GM12878 (cell line): ENCODE data around the gene PHF23. TPM values are rescaled to one million over a fixed set of nuclear protein-coding genes. Genes with fewer than 3 reads are reported as not detected.

Experiments used
- ATAC-seq: fragments of 200-7000 bp; cut with Tn5 transposase; 3 replicates; pipeline ENCODE4 v1.9.1; 2020; ENCODE audit warnings: mild to moderate bottlenecking, moderate library complexity
- BruUV-seq: library from RNA; stranded (reverse); fragments of 400-500 nt; replicated peaks from 2 replicates; lab custom pipeline; 2021; lab: Mats Ljungman, UMichigan
- CTCF ChIA-PET: fragments of 300-600 bp; sonication (Branson Sonifier 250); formaldehyde crosslinking; extraction: SDS; loops from one replicate; lab custom pipeline; 2021; ENCODE audit warnings: inconsistent platforms; lab: Yijun Ruan, JAX
- POLR2A ChIA-PET: fragments of 350-600 bp; formaldehyde crosslinking; extraction: SDS; loops from one replicate; lab custom pipeline; 2021; ENCODE audit warnings: inconsistent platforms; lab: Charles Lee
- RAD21 ChIA-PET: fragments of 300-600 bp; sonication (Branson Sonifier 250); formaldehyde crosslinking; loops from one replicate; lab custom pipeline; 2023; ENCODE audit warnings: antibody characterized with exemption; ENCODE audit not compliant: unreplicated experiment; lab: Charles Lee
- SMC1A ChIA-PET: fragments of 300-600 bp; sonication (Branson Sonifier 250); formaldehyde crosslinking; loops from one replicate; lab custom pipeline; 2023; ENCODE audit not compliant: unreplicated experiment, uncharacterized antibody; lab: Charles Lee
- DNase-seq: peaks from one replicate; pipeline ENCODE4 v3.0.0-alpha.2; 2011; ENCODE audit warnings: low read depth, low spot score
- FAIRE-seq: peaks from 3 replicates; lab custom pipeline; 2011; peaks lifted over from hg19 to GRCh38; lab: Jason Lieb, UNC
- H2AFZ ChIP-seq: 2 replicates; pipeline ENCODE4 v1.6.0; 2011; ENCODE audit warnings: low read depth, low read length, control low read depth; ENCODE audit not compliant: control insufficient read depth
- H3K27ac ChIP-seq: 2 replicates; pipeline ENCODE4 v1.5.1; 2011; ENCODE audit warnings: control low read depth; ENCODE audit not compliant: control insufficient read depth, insufficient read depth
- H3K27me3 ChIP-seq, 2 experiments: replicated peaks in 1 of 2; 2 replicates each; pipeline versions ENCODE4 v1.6.0 to v1.6.1; 2011; ENCODE audit warnings: low read length in 1 of 2; ENCODE audit not compliant: control insufficient read depth in 2 of 2, insufficient read depth in 2 of 2
- H3K36me3 ChIP-seq, 2 experiments: 2 replicates each; pipeline ENCODE4 v1.5.1; 2011; ENCODE audit warnings: low read length in 1 of 2; ENCODE audit not compliant: control insufficient read depth in 2 of 2, insufficient read depth in 2 of 2
- H3K4me1 ChIP-seq: 2 replicates; pipeline ENCODE4 v1.6.1; 2011; ENCODE audit warnings: mild to moderate bottlenecking, low read length, moderate library complexity, mixed read lengths; ENCODE audit not compliant: control insufficient read depth, insufficient read depth
- H3K4me2 ChIP-seq: 2 replicates; pipeline ENCODE4 v1.6.0; 2011; ENCODE audit warnings: control low read depth; ENCODE audit not compliant: control insufficient read depth, insufficient read depth
- H3K4me3 ChIP-seq: fragments of 200-600 bp; sonication (generic); 2 replicates; pipeline ENCODE4 v1.5.1; 2016
- H3K79me2 ChIP-seq: 2 replicates; pipeline ENCODE4 v1.6.0; 2011; ENCODE audit warnings: low read length; ENCODE audit not compliant: control insufficient read depth, insufficient read depth
- H3K9ac ChIP-seq: 2 replicates; pipeline ENCODE4 v1.8.0; 2011; ENCODE audit warnings: low read length, control low read depth, mixed read lengths; ENCODE audit not compliant: control insufficient read depth, insufficient read depth
- H3K9me3 ChIP-seq: replicated peaks from 3 replicates; pipeline ENCODE4 v1.5.1; 2011; ENCODE audit warnings: mild to moderate bottlenecking, low read length; ENCODE audit not compliant: control insufficient read depth, insufficient read depth
- H4K20me1 ChIP-seq: 2 replicates; pipeline ENCODE4 v1.6.0; 2011; ENCODE audit not compliant: control insufficient read depth, insufficient read depth
- BCL3 ChIP-seq: IDR thresholded peaks from 2 replicates; pipeline ENCODE4 v1.6.1; 2011; ENCODE audit warnings: borderline replicate concordance, low read depth, mild to moderate bottlenecking, moderate library complexity, low read length; ENCODE audit not compliant: insufficient read depth, poor library complexity, severe bottlenecking
- CHD1 ChIP-seq: IDR thresholded peaks from 2 replicates; pipeline ENCODE4 v1.6.1; 2012; ENCODE audit warnings: low read depth, low read length, improper control_type of control experiment
- CTCF ChIP-seq, 3 experiments: IDR thresholded peaks in 2 of 3; conservative IDR thresholded peaks in 1 of 3; 2 replicates each; pipeline ENCODE4 v1.5.1; 2011; ENCODE audit warnings: low read depth in 3 of 3, low read length in 3 of 3, mild to moderate bottlenecking in 3 of 3, control low read depth in 2 of 3, moderate library complexity in 2 of 3, inconsistent platforms in 1 of 3, mixed read lengths in 1 of 3; ENCODE audit not compliant: control insufficient read depth in 2 of 3, insufficient read depth in 1 of 3; ENCODE audit errors: extremely low read depth in 1 of 3
- FOXM1 ChIP-seq: IDR thresholded peaks from 2 replicates; pipeline ENCODE4 v1.6.1; 2012; ENCODE audit warnings: low read depth, mild to moderate bottlenecking, inconsistent platforms, low read length, moderate library complexity
- HCFC1 ChIP-seq: fragments of 150-350 bp; IDR thresholded peaks from 2 replicates; pipeline ENCODE4 v1.6.1; 2014; ENCODE audit warnings: low read length
- POLR2A ChIP-seq: IDR thresholded peaks from 2 replicates; pipeline ENCODE4 v1.6.1; 2011; ENCODE audit warnings: low read depth, mild to moderate bottlenecking, low read length
- RAD21 ChIP-seq: IDR thresholded peaks from 2 replicates; pipeline ENCODE4 v1.6.1; 2011; ENCODE audit warnings: mild to moderate bottlenecking, low read depth, low read length, moderate library complexity; ENCODE audit not compliant: insufficient read depth
- RUNX3 ChIP-seq: IDR thresholded peaks from 2 replicates; pipeline ENCODE4 v1.6.1; 2012; ENCODE audit warnings: low read length, inconsistent platforms
- SMARCA5 ChIP-seq: fragments of 450-650 bp; IDR thresholded peaks from 2 replicates; pipeline ENCODE4 v1.6.1; 2017; ENCODE audit warnings: mild to moderate bottlenecking
- SMC3 ChIP-seq: IDR thresholded peaks from 2 replicates; pipeline ENCODE4 v1.6.1; 2011; ENCODE audit warnings: low read length, improper control_type of control experiment, borderline replicate concordance
- SREBF2 ChIP-seq: IDR thresholded peaks from 2 replicates; pipeline ENCODE4 v1.6.1; 2012; ENCODE audit warnings: mild to moderate bottlenecking, low read length
- SRF ChIP-seq, 2 experiments: IDR thresholded peaks; 2 replicates each; pipeline ENCODE4 v1.6.1; 2011; ENCODE audit warnings: low read depth in 2 of 2, low read length in 2 of 2, mild to moderate bottlenecking in 1 of 2, moderate library complexity in 1 of 2
- TCF7 ChIP-seq: IDR thresholded peaks from 2 replicates; pipeline ENCODE4 v1.6.1; 2014; ENCODE audit warnings: antibody characterized with exemption, borderline replicate concordance
- ZBED1 ChIP-seq: IDR thresholded peaks from 2 replicates; pipeline ENCODE4 v1.6.1; 2016; ENCODE audit warnings: borderline replicate concordance
- WGBS: methylation state at CpG from one replicate; pipeline ENCODE4 v1.1.6; 2016; ENCODE audit warnings: low lambda C conversion rate; ENCODE audit not compliant: insufficient replicate concordance, insufficient coverage; ENCODE audit errors: missing lambda C conversion rate; 5-methylcytosine and 5-hydroxymethylcytosine counted together
- in situ Hi-C: fragments of 300-500 bp; cut with MboI; formaldehyde crosslinking; loops from 9 replicates; pipeline ENCODE4 v1.14.3; 2018; ENCODE audit warnings: mixed read lengths
- intact Hi-C: fragments of 100-400 bp; cut with micrococcal nuclease; formaldehyde crosslinking; loops from one replicate; pipeline ENCODE4 v1.14.2; 2022; ENCODE audit not compliant: unreplicated experiment
- polyA plus RNA-seq, 11 experiments: library from polyadenylated mRNA; depleted of rRNA in 4 of 11; unstranded in 6 of 11; stranded (reverse) in 5 of 11; fragments of >200 nt; fragmentation: Nextera tagmentation in 4 of 11; fragmentation: Illumina TruSeq in 1 of 11; extraction: Ambion mirVana in 4 of 11; extraction: Trizol in 1 of 11; gene quantifications; 1 replicate in 1 of 11; 2 replicates in 10 of 11; pipeline versions ENCODE4 v1.2.1 to v1.2.3, GENCODE V29; 2011 to 2016; ENCODE audit warnings: inconsistent platforms in 2 of 11, missing spikeins in 2 of 11, low read depth in 1 of 11
- total RNA-seq, 4 experiments: library from RNA; depleted of rRNA in 3 of 4; stranded (reverse); fragments of >200 nt in 3 of 4; fragmentation: Illumina TruSeq in 1 of 4; extraction: Trizol in 1 of 4; gene quantifications; 2 replicates each; pipeline versions ENCODE4 v1.2.1 to v1.2.3, GENCODE V29; 2013 to 2021

PHF23 gene
- total and polyA plus RNA-seq, 10 of the 15 experiments (the other 5 are each of a cell fraction or from before 2014, with no cell fraction given), result 8.2 to 84.8 (median 32.6) TPM

GRCh38 chr17:7220593-7221277 lies 18.5 kb downstream of the PHF23 start:
- intact Hi-C loops, result no loop called here
- Histone ChIP-seq H2AFZ (no peak overlapping the region), H3K4me3 (peak overlapping the region; percentile 81)
- BruUV-seq, result no TSS peak
- RAD21 ChIA-PET, result interaction anchor here (0.5 to 3.2 kb wide), 17 partner anchors 14 to 364 kb away, joined by 3 to 51 read pairs (median 4); partner anchors contain the start of genes CTDNEP1, DVL2, ELP5 and GABARAP
- TF ChIP-seq SREBF2, result no peak
- peak; percentile 11 for TF ChIP-seq BCL3
- TF ChIP-seq POLR2A, result 0 out of 2 replicates have a peak, but pooled peaks have one; percentile 41
- TF ChIP-seq SMC3, result peak; percentile 53; the same call in 1 of the 2 replicates
- TF ChIP-seq CHD1, result 0 out of 2 replicates have a peak, but pooled peaks have one; percentile 10
- 0 out of 2 replicates have a peak, but pooled peaks have one; percentile 5 for TF ChIP-seq RUNX3
- TF ChIP-seq TCF7, result no peak
- TF ChIP-seq SMARCA5, result peak; percentile 79
- TF ChIP-seq HCFC1, result 0 out of 2 replicates have a peak, but pooled peaks have one; percentile 28
- TF ChIP-seq FOXM1, result peak; percentile 38; the same call in 1 of the 2 replicates
- TF ChIP-seq SRF (IDR thresholded peaks at IDR 0.05; ENCODE audit: low read depth in 2 of 2, low read length in 2 of 2), result no peak
- TF ChIP-seq RAD21, result peak; percentile 45
- TF ChIP-seq CTCF (IDR thresholded peaks at IDR 0.05 in 2 of 3, conservative IDR thresholded peaks at IDR 0.05 in 1 of 3; ENCODE audit: control insufficient read depth in 2 of 3, extremely low read depth in 1 of 3, insufficient read depth in 1 of 3, low read depth in 3 of 3, low read length in 3 of 3), result peak; percentile 59 to 76 (median 62)
- no peak for TF ChIP-seq ZBED1
- TF ChIP-seq, all 136 proteins: peak for 10
- peaks cover 14% of the 10 kb centered on the region for H3K79me2 ChIP-seq
- no peaks in the 10 kb centered on the region for H3K27me3 ChIP-seq
- H3K9me3 ChIP-seq, result no peaks in the 10 kb centered on the region
- H3K4me1 ChIP-seq, result peaks cover 12% of the 10 kb centered on the region
- 37% methylated on average over 11 of the region's 11 CpGs for WGBS
- peak overlapping the region; percentile 97 for H3K4me2 ChIP-seq
- ChIA-PET SMC1A (interaction anchor here (0.6 to 4.8 kb wide), 12 partner anchors 14 to 175 kb away, joined by 3 to 34 read pairs (median 5); partner anchors contain the start of genes DVL2, GABARAP and PHF23), POLR2A (interaction anchor here (0.5 to 5.9 kb wide), 15 partner anchors 10 to 1734 kb away, joined by 3 to 60 read pairs (median 4); partner anchors contain the start of genes CTDNEP1, DVL2, ELP5 and GABARAP), CTCF (interaction anchor here (0.6 to 5.1 kb wide), 21 partner anchors 12 to 175 kb away, joined by 3 to 70 read pairs (median 5); partner anchors contain the start of genes ACAP1, DVL2, GABARAP and PHF23)
- H3K9ac ChIP-seq, result peak overlapping the region; percentile 86
- DNase-seq (no peak), FAIRE-seq (peak; percentile 54), ATAC-seq (peak; percentile 80)
- peaks cover 11 to 12% of the 10 kb centered on the region in 2 experiments for H3K36me3 ChIP-seq
- in situ Hi-C loops, result no loop called here
- peak overlapping the region; percentile 92 for H3K27ac ChIP-seq
- no peaks in the 10 kb centered on the region for H4K20me1 ChIP-seq
